Raji (cell line): ENCODE measurements around the gene MYLK3.

ENCODE experiments used
- POLR2A ChIP-seq: IDR thresholded peaks from 2 replicates; pipeline ENCODE4 v1.6.1; 2011; ENCODE audit warnings: low read depth, low read length, control low read depth; ENCODE audit not compliant: insufficient read depth

MYLK3 gene

DNA sequence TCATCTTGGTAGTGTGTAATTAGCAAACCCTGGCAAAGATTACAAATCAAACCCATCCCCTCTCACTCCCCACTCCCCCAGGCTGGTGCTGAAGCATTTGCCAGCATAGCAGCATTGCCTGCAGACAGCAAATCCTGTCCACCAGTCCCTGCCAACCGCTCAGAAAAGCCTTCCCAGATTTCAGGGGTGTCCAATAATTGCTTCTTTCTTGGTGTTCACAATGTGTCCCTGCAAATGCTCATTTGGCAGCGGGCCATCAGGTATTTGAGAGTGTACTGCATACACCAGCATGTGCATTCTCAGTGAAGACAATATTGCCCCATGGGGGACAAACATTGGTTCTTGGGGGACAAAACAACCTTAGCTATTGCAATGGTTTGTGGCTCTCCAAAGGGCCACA lies 30.5 kb downstream of the MYLK3 start:
- no peak for TF ChIP-seq POLR2A

DNA sequence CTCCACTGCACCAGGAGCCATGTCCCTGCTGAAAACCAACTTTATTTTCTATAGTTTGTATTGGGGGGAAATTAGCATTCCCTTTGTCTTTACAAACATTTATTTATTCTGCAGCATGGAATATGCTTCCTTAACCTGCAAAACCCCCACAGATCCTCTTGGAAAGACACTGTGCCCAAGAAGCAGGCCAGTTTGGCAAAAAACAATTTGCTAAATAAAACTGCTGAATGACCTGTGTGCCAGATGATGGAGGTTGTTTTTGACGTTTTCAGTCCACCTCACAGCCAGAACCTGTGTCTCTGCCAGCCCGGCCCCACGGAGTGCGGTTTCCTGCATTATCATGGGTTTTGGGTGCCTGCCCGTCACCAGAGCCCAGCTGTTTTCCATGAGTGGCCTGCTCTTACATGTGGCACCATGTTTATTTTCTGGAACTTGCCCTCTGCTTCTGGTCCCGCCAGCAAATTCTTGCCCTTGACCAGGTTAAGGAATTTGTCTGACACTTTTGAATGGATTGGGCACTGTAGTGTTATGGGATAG lies 32.3 kb downstream of the MYLK3 start:
- TF ChIP-seq POLR2A: no peak

DNA sequence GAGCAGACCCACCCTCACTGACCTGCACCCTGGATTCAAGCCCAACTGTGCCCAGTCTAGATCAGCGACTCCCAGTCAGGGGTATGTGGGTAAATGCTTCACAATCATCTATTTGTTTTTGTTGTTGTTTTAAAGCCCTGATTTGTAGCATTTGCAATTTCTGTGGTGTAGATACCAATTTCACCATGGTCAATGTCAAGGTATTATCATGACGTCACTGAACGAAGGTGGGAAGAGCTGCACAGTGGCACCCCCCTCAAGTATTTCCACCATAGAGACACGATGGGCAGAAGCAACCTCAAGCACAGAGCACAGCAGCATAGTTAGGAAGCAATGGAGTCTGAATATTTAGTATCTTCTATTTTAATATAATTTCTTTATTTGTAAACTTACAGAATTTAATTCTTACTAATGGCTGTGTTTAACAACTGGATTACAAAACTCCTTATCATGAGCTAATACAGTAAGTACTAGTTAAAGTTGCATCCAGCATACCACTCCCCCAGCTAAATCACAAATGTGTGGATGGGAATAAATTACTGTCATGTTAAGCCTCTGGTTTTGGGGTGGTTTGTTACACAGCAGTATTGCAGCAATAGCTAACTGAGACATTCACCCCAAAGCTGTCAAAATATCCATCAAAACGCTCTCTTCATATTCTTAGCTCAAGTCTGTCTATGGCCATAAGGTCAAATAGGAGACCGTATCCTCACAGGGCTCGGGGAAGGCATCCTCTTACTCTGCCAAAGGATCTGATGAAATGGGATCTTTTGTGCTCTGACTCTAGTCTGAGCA lies 33.1 kb downstream of the MYLK3 start:
- no peak for TF ChIP-seq POLR2A

DNA sequence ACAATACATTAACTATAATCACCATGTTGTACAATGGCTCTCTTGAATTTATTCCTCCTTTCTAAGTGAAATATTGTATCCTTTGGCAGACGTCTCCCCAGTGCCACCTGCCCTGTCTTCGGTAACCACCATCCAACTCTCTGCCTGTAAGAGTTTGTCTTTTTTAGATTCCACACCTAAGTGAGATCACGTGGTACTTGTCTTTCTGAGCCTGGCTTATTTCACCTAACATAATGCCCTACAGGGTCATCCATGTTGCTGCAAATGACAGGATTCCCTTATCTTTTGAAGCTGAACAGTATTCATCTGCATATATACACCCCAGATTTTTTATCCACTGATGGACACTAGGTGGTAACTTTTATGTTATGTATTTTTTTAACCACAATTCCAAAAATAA lies 34.5 kb downstream of the MYLK3 start:
- no peak for TF ChIP-seq POLR2A

DNA sequence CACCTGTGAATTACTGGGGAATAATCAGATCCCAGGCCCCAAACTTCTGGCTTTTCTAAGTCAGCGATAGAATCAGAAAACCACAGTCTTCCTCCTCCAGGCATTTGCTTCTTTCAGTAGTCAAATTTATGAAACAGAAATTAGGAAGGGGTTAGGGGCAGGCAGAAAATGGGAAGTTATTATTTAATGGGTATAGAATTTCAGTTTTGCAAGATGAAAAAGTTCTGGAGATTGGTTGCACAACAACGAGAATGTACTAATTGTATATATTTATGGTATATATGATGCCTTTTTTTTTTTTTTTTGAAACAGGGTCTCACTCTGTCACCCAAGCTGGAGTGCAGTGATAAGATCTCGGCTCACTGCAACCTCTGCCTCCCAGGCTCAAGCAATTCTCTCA lies 35.2 kb downstream of the MYLK3 start:
- TF ChIP-seq POLR2A: no peak

DNA sequence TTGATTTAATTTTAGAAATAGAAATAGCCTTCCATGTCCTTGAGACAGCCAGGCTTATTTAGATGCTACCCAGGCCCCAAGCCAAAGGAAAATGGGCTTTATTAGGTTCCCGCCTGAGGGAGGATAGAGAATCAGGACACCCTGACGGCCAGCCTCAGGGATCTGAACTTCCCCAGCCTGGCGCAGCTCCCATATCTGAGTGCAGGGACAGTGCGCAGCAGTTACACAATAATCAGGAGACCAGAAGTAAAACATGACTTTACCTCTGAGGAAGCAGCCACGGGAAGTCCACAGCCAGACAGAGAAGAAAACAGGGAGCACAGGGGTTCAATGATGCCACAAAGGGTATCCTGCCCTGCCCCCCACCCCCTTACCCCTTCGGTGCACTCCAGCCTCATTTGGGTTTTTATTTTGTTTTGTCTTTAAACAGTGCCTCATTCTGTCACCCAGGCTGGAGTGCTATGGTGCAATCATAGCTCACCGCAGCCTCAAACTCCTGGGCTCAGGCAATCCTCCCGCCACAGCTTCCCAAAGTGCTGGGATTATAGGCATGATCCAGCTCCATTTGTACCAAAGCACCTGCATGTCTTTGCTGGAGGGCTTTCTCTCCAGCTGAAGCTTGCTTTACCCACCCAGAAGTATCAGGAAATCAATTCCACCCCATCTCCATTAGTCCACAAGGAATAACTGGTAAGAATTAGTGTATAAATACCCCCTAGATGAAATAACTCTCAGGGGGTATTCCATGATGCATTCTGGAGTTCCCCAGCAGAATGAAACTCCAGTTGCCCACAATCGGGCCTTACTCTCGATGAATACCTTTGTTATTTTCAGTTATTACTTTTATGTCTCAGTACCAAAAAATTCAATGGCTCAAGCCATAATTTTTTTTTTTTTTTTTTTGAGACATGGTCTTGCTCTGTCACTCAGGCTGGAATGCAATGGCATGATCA lies 36.8 kb downstream of the MYLK3 start:
- TF ChIP-seq POLR2A: no peak

DNA sequence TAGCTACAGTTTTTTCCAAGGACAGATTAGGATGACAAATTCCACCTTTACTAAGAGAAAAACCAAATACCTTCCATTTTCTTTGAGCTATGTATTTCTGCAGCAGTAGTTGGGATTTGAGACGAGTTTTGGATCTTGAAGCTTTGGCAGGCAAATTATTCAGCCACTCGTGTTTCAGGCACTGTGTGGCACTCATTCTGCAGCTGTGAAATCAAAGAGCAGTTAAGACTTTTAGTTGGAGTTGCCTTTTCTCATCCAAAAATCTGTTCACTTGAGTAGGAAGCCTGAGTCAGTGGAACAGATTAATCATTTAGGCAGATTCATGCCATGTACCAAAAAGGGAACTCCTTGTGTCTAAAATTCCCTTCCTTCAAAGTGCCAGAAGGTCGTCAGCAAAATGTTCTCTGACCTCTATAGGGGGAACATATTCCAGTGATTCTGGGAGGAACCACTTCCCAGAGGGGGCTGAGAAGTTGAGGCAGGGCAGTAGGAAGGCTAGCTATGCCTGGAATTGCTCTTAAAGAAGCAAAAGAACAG lies 38.6 kb downstream of the MYLK3 start:
- TF ChIP-seq POLR2A: no peak

DNA sequence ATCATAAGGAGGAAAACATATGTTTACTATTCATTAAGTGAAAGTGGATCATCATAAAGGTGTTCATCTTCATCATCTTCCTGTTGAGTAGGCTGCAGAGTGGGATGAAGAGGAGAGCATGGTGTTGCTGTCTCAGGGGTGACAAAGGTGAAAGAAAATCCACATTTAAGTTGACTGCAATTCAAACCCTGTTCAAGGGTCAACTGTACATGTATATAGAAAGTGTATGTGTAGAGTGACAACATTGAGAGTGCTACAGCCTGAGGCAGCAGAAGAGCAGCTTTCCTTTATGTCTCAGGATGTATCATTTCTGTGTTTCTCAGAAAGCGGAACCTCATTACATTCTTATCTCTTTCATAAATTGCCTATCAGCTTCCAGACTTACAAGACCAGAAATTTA lies 41.5 kb downstream of the MYLK3 start:
- TF ChIP-seq POLR2A: no peak

DNA sequence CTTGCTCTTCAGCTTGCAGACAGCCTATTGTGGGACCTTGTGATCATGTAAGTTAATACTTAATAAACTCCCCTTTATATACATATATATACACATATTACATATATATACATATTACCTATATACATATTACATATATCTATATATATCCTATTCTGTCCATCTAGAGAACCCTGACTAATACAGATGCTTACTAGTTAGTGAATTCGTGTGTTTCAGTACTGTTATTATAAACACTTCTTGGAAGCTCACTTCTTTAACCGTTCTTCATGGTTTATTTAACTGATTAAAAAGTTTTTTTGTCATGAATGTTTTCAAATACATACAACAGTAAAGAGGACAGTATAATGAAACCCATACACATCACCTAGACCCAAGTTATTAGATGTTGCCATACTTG lies 46.1 kb downstream of the MYLK3 start:
- TF ChIP-seq POLR2A: no peak

DNA sequence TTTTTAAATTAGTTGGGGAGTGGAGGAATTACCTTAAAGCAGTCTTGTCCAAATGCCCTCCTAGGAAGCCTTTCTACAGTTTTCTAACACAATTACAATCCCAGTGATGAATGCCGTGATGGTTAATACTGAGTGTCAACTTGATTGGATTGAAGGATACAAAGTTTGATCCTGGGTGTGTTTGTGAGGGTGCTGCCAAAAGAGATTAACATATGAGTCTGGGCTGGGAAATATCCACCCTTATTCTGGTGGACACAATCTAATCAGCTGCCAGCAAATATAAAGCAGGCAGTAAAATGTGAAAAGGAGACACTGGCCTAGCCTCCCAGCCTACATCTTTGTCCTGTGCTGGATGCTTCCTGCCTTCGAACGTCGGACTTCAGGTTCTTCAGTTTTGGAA lies 46.5 kb downstream of the MYLK3 start:
- no peak for TF ChIP-seq POLR2A

DNA sequence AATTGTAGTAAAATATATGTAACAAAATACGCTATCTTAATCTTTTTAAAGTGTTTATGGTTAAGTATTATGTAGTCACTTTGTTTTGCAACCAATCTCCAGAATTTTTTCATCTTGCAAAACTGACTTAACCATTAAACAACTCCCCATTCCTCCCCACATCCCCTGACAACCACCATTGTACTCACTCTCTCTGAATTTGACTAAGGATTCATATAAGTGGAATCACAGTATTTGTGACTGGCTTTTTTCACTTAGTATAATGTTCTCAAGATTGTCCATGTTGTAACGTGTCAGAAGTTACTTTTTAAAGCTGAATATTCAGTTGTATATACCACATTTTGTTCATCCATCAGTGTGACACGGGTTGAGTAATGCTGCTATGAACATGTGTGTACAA lies 48.1 kb downstream of the MYLK3 start:
- no peak for TF ChIP-seq POLR2A

DNA sequence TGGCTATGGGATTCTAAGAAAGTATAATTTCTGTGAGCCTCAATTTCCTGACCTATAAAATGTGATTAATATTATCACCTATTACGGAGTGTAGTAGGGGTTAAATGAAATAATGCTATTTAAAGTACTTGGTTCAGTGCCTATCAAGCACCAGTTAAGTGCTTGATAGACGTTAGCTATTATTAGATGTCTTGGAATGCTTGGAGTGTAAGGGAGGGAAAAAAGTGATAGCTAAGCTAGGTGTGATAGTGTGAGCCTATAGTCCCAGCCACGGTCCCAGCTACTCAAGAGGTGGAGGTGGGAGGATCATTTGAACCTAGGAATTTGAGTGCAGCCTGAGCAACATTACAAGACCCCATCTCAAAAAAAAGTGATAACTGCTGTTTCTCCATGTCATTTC lies 51.2 kb downstream of the MYLK3 start:
- no peak for TF ChIP-seq POLR2A

DNA sequence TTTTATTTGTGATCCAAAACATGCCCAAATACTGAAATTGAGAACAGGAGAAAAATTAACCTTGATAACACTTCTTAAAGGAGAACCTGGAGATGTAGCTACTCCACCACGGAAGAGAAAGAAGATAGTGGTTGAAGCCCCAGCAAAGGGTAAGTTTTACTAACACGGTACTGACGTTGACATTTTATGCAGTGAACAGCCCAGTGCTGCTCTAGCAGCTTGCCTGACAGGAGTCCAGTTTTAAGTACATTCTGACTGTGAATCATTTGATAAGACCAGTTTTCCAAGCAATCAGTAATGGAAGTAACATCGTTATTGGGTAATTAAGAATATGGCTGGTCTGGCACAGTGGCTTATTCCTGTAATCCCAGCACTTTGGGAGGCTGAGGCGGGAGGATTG lies 52.2 kb downstream of the MYLK3 start:
- TF ChIP-seq POLR2A: no peak

DNA sequence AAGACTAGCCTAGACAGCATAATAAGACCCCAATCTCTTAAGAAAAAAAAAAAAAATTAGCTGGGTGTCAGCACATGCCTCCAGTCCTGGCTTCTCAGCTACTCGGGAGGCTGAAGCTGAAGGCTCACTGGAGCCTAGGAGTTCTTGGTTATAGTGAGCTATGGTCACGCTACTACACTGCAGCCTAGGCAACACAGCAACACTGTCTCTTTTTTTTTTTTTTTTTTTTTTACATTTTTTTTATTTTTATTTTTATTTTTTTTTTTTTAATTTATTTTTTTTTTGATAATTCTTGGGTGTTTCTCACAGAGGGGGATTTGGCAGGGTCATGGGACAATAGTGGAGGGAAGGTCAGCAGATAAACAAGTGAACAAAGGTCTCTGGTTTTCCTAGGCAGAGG lies 54.5 kb downstream of the MYLK3 start:
- no peak for TF ChIP-seq POLR2A

DNA sequence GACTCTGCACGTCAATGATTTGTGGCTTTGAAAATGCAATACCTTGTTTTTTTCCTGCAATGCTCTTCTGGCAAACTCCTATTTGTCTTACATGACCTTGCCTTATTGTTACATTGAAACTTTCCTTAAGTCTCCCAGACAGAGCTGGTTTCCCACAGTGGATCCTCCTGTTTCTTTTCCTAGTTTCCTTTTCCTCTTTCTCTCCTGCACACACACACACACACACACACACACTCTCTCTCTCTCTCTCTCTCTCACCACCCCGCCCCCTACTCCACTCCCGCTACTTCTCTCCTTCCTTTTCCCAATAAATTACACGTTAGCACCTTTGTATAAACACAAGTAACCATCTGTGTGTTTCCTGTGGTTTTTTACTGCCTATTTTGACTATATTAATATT lies 56.4 kb downstream of the MYLK3 start:
- TF ChIP-seq POLR2A: no peak
